DOHH2 (cell line): ENCODE results near the gene RAB22A.

ENCODE experiments used
- H3F3A ChIP-seq: fragments of 200-600 bp; sonication (generic), shearing (Covaris generic); 2 replicates; pipeline ENCODE4 v1.6.0; 2016; ENCODE audit warnings: antibody characterized with exemption, mild to moderate bottlenecking; ENCODE audit not compliant: control insufficient read depth, insufficient read depth
- H3K27ac ChIP-seq: fragments of 200-600 bp; sonication (generic); 2 replicates; pipeline ENCODE4 v1.5.1; 2014; ENCODE audit warnings: low read depth, mild to moderate bottlenecking, low read length, moderate library complexity
- H3K27me3 ChIP-seq: fragments of 200-600 bp; sonication (generic); 2 replicates; pipeline ENCODE4 v1.6.1; 2014; ENCODE audit warnings: mild to moderate bottlenecking, low read length, mixed read lengths; ENCODE audit not compliant: control insufficient read depth
- H3K36me3 ChIP-seq: fragments of 200-600 bp; sonication (generic); 2 replicates; pipeline ENCODE4 v1.6.1; 2014; ENCODE audit warnings: mild to moderate bottlenecking, low read length, moderate library complexity, mixed read lengths; ENCODE audit not compliant: control insufficient read depth
- H3K4me1 ChIP-seq: fragments of 200-600 bp; sonication (generic); 2 replicates; pipeline ENCODE4 v1.6.1; 2014; ENCODE audit warnings: mild to moderate bottlenecking, low read length, mixed read lengths; ENCODE audit not compliant: control insufficient read depth
- H3K4me2 ChIP-seq: fragments of 200-600 bp; sonication (generic); 2 replicates; pipeline ENCODE4 v1.6.0; 2014; ENCODE audit warnings: mild to moderate bottlenecking, low read length, moderate library complexity
- H3K4me3 ChIP-seq: fragments of 200-600 bp; sonication (generic); 2 replicates; pipeline ENCODE4 v1.5.1; 2014; ENCODE audit warnings: mild to moderate bottlenecking, low read length, mixed read lengths
- H3K79me2 ChIP-seq: fragments of 200-600 bp; sonication (generic); 2 replicates; pipeline ENCODE4 v1.6.1; 2014; ENCODE audit warnings: mild to moderate bottlenecking, low read length, mixed read lengths; ENCODE audit not compliant: control insufficient read depth
- H3K9me2 ChIP-seq: fragments of 200-600 bp; sonication (generic); replicated peaks from 2 replicates; pipeline ENCODE4 v1.6.1; 2014; ENCODE audit warnings: mild to moderate bottlenecking, low read length, mixed read lengths; ENCODE audit not compliant: control insufficient read depth
- H3K9me3 ChIP-seq: fragments of 200-600 bp; sonication (generic); 2 replicates; pipeline ENCODE4 v1.6.1; 2014; ENCODE audit warnings: antibody characterized with exemption, low read length, mixed read lengths; ENCODE audit not compliant: control insufficient read depth, insufficient read depth
- H4K20me1 ChIP-seq: fragments of 200-600 bp; sonication (generic); 2 replicates; pipeline ENCODE4 v1.6.0; 2014; ENCODE audit warnings: low read depth, mild to moderate bottlenecking, antibody characterized with exemption, low read length, moderate library complexity; ENCODE audit not compliant: control insufficient read depth, insufficient read depth
- CTCF ChIP-seq: fragments of 200-600 bp; sonication (generic); IDR thresholded peaks from one replicate; pipeline ENCODE4 v1.5.1; 2014; ENCODE audit warnings: antibody characterized with exemption, mild to moderate bottlenecking, low read depth, low read length; ENCODE audit not compliant: poor library complexity, severe bottlenecking
- EZH2phosphoT487 ChIP-seq: fragments of 200-600 bp; sonication (generic); IDR thresholded peaks from 2 replicates; pipeline ENCODE4 v1.6.1; 2017; ENCODE audit warnings: borderline replicate concordance, mild to moderate bottlenecking, antibody characterized with exemption, low read length, moderate library complexity, mixed read lengths

RAB22A gene

GRCh38 chr20:58388882-58389323, 79.4 kb downstream of the RAB22A start, which contains the start of gene VAPB:
TSS of gene VAPB (plus strand) at chr20:58389229. CDS start at chr20:58389460, 231 bp downstream.
- H3K27me3 ChIP-seq, result no peaks in the 10 kb centered on the region
- H3F3A ChIP-seq, result no peaks in the 10 kb centered on the region
- TF ChIP-seq EZH2phosphoT487, result no peak
- no peak for TF ChIP-seq CTCF
- H3K9me3 ChIP-seq, result no peaks in the 10 kb centered on the region
- H3K9me2 ChIP-seq, result no peaks in the 10 kb centered on the region
- H3K27ac ChIP-seq, result peak within 1 kb of the TSS; percentile 55
- peaks cover 29% of the 10 kb centered on the region for H3K4me1 ChIP-seq
- peak within 1 kb of the TSS; percentile 91 for H3K4me2 ChIP-seq
- peaks cover 48% of the 10 kb centered on the region for H3K79me2 ChIP-seq
- H3K4me3 ChIP-seq, result peak within 1 kb of the TSS; percentile 85
- H4K20me1 ChIP-seq, result peaks cover 19% of the 10 kb centered on the region; the same call in 1 of the 2 replicates
- H3K36me3 ChIP-seq, result peaks cover 46% of the 10 kb centered on the region

- peaks cover 54% of the 10 kb centered on the region for H3K79me2 ChIP-seq
- no peak for TF ChIP-seq CTCF
- no peak for TF ChIP-seq EZH2phosphoT487
- H3K9me3 ChIP-seq, result no peaks in the 10 kb centered on the region
- peak overlapping the region; percentile 55 for H3K27ac ChIP-seq
- peaks cover 29% of the 10 kb centered on the region for H3K4me1 ChIP-seq
- H3K27me3 ChIP-seq, result no peaks in the 10 kb centered on the region
- peak overlapping the region; percentile 91 for H3K4me2 ChIP-seq
- H3K36me3 ChIP-seq, result peaks cover 49% of the 10 kb centered on the region
- peak overlapping the region; percentile 85 for H3K4me3 ChIP-seq
- H3K9me2 ChIP-seq, result no peaks in the 10 kb centered on the region
- H4K20me1 ChIP-seq, result peaks cover 22% of the 10 kb centered on the region; the same call in 1 of the 2 replicates
- H3F3A ChIP-seq, result no peaks in the 10 kb centered on the region
Observed at GRCh38 chr20:58389324-58389967, 79.9 kb downstream of the RAB22A start.

GRCh38 chr20:58389968-58390658, 80.6 kb downstream of the RAB22A start:
- TF ChIP-seq CTCF, result no peak
- no peak for TF ChIP-seq EZH2phosphoT487
- H3K27me3 ChIP-seq, result no peaks in the 10 kb centered on the region
- peak overlapping the region; percentile 55 for H3K27ac ChIP-seq
- no peaks in the 10 kb centered on the region for H3K9me3 ChIP-seq
- H3K4me3 ChIP-seq, result peak overlapping the region; percentile 85
- H3K9me2 ChIP-seq, result no peaks in the 10 kb centered on the region
- peaks cover 60% of the 10 kb centered on the region for H3K79me2 ChIP-seq
- peaks cover 49% of the 10 kb centered on the region for H3K36me3 ChIP-seq
- H4K20me1 ChIP-seq, result peaks cover 22% of the 10 kb centered on the region; the same call in 1 of the 2 replicates
- H3K4me2 ChIP-seq, result peak overlapping the region; percentile 91
- no peaks in the 10 kb centered on the region for H3F3A ChIP-seq
- peaks cover 29% of the 10 kb centered on the region for H3K4me1 ChIP-seq
